ENCODE results near the gene POLR3K.

POLR3K gene

GRCh38 chr16:76535-77272 lies 23.3 kb upstream of the POLR3K start:
- no peak overlapping the region; the same call in 1 of the 2 replicates for H3K27ac ChIP-seq (ENCODE audit: extremely low read depth, low read depth, low read length)
- TF ChIP-seq ZNF473 (tag by site-specific recombination; IDR thresholded peaks at IDR 0.05) (no peak), KLF9 (tag by site-specific recombination; IDR thresholded peaks at IDR 0.05; ENCODE audit: low read depth) (no peak; the same call in 1 of the 2 replicates), SP3 (tag by site-specific recombination; IDR thresholded peaks at IDR 0.05) (peak; percentile 52; the same call in 1 of the 2 replicates), KLF1 (tag by site-specific recombination; IDR thresholded peaks at IDR 0.05) (peak; percentile 89), OSR2 (tag by site-specific recombination; IDR thresholded peaks at IDR 0.05) (peak; percentile 50; the same call in 1 of the 2 replicates), KLF7 (tag by site-specific recombination; IDR thresholded peaks at IDR 0.05; ENCODE audit: borderline replicate concordance) (no peak), ZNF394 (tag by site-specific recombination; IDR thresholded peaks at IDR 0.05; ENCODE audit: borderline replicate concordance) (peak; percentile 30; the same call in 1 of the 2 replicates), IKZF3 (tag by site-specific recombination; IDR thresholded peaks at IDR 0.05) (0 out of 2 replicates have a peak, but pooled peaks have one; percentile 34), ZNF660 (tag by site-specific recombination; IDR thresholded peaks at IDR 0.05) (no peak), SP7 (tag by site-specific recombination; IDR thresholded peaks at IDR 0.05) (peak; percentile 54), ZNF501 (tag by site-specific recombination; IDR thresholded peaks at IDR 0.05) (no peak; the same call in 1 of the 2 replicates), SP2 (tag by site-specific recombination; IDR thresholded peaks at IDR 0.05) (peak; percentile 58), ZNF341 (tag by site-specific recombination; IDR thresholded peaks at IDR 0.05; ENCODE audit: low read depth) (peak; percentile 63), PRDM1 (tag by site-specific recombination; IDR thresholded peaks at IDR 0.05) (no peak), ZFP69B (tag by site-specific recombination; IDR thresholded peaks at IDR 0.05) (peak; percentile 72; the same call in 1 of the 2 replicates), KLF10 (tag by site-specific recombination; IDR thresholded peaks at IDR 0.05) (peak; percentile 79; the same call in 1 of the 2 replicates), GLIS2 (tag by site-specific recombination; IDR thresholded peaks at IDR 0.05) (peak; percentile 59), KLF8 (tag by site-specific recombination; IDR thresholded peaks at IDR 0.05) (peak; percentile 37; the same call in 1 of the 2 replicates), GLIS1 (tag by site-specific recombination; IDR thresholded peaks at IDR 0.05) (peak; percentile 83), ZNF596 (tag by site-specific recombination; IDR thresholded peaks at IDR 0.05) (no peak), ZNF350 (tag by site-specific recombination; IDR thresholded peaks at IDR 0.05) (no peak), ZNF639 (tag by site-specific recombination; IDR thresholded peaks at IDR 0.05) (no peak), ZBTB7A (tag by site-specific recombination; IDR thresholded peaks at IDR 0.05; ENCODE audit: low read depth) (no peak), ZNF629 (tag by site-specific recombination; IDR thresholded peaks at IDR 0.05) (peak; percentile 65), ZEB2 (tag by site-specific recombination; IDR thresholded peaks at IDR 0.05) (peak; percentile 42; the same call in 1 of the 2 replicates), ZNF600 (tag by site-specific recombination; IDR thresholded peaks at IDR 0.05) (peak; percentile 80; the same call in 1 of the 2 replicates)
- TF ChIP-seq, protein P1, sequence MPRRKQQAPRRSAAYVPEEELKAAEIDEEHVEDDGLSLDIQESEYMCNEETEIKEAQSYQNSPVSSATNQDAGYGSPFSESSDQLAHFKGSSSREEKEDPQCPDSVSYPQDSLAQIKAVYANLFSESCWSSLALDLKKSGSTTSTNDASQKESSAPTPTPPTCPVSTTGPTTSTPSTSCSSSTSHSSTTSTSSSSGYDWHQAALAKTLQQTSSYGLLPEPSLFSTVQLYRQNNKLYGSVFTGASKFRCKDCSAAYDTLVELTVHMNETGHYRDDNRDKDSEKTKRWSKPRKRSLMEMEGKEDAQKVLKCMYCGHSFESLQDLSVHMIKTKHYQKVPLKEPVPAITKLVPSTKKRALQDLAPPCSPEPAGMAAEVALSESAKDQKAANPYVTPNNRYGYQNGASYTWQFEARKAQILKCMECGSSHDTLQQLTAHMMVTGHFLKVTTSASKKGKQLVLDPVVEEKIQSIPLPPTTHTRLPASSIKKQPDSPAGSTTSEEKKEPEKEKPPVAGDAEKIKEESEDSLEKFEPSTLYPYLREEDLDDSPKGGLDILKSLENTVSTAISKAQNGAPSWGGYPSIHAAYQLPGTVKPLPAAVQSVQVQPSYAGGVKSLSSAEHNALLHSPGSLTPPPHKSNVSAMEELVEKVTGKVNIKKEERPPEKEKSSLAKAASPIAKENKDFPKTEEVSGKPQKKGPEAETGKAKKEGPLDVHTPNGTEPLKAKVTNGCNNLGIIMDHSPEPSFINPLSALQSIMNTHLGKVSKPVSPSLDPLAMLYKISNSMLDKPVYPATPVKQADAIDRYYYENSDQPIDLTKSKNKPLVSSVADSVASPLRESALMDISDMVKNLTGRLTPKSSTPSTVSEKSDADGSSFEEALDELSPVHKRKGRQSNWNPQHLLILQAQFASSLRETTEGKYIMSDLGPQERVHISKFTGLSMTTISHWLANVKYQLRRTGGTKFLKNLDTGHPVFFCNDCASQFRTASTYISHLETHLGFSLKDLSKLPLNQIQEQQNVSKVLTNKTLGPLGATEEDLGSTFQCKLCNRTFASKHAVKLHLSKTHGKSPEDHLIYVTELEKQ (tag by site-specific recombination; IDR thresholded peaks at IDR 0.05; ENCODE audit: borderline replicate concordance) = no peak
- TF ChIP-seq, protein P2, sequence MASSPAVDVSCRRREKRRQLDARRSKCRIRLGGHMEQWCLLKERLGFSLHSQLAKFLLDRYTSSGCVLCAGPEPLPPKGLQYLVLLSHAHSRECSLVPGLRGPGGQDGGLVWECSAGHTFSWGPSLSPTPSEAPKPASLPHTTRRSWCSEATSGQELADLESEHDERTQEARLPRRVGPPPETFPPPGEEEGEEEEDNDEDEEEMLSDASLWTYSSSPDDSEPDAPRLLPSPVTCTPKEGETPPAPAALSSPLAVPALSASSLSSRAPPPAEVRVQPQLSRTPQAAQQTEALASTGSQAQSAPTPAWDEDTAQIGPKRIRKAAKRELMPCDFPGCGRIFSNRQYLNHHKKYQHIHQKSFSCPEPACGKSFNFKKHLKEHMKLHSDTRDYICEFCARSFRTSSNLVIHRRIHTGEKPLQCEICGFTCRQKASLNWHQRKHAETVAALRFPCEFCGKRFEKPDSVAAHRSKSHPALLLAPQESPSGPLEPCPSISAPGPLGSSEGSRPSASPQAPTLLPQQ (tag by site-specific recombination; IDR thresholded peaks at IDR 0.05) = peak; percentile 55
- TF ChIP-seq, protein P3, sequence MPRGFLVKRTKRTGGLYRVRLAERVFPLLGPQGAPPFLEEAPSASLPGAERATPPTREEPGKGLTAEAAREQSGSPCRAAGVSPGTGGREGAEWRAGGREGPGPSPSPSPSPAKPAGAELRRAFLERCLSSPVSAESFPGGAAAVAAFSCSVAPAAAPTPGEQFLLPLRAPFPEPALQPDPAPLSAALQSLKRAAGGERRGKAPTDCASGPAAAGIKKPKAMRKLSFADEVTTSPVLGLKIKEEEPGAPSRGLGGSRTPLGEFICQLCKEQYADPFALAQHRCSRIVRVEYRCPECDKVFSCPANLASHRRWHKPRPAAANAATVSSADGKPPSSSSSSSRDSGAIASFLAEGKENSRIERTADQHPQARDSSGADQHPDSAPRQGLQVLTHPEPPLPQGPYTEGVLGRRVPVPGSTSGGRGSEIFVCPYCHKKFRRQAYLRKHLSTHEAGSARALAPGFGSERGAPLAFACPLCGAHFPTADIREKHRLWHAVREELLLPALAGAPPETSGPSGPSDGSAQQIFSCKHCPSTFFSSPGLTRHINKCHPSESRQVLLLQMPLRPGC (tag by site-specific recombination; IDR thresholded peaks at IDR 0.05) = 0 out of 2 replicates have a peak, but pooled peaks have one; percentile 32
- TF ChIP-seq, protein P4, sequence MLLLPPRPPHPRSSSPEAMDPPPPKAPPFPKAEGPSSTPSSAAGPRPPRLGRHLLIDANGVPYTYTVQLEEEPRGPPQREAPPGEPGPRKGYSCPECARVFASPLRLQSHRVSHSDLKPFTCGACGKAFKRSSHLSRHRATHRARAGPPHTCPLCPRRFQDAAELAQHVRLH (tag by site-specific recombination; IDR thresholded peaks at IDR 0.05) = no peak

More at GRCh38 chr16:76535-77272, 23.3 kb upstream of the POLR3K start:
- Histone ChIP-seq H3K9me3 (ENCODE audit: control insufficient read depth, insufficient read depth, low read depth, low read length) (no peaks in the 10 kb centered on the region), H3K4me1 (ENCODE audit: control insufficient read depth, insufficient read depth, low read length) (peaks cover 15% of the 10 kb centered on the region), H3K4me3 (ENCODE audit: low read depth, low read length) (no peak overlapping the region), H3K36me3 (ENCODE audit: control insufficient read depth in 2 of 2, insufficient read depth in 1 of 2, low read length in 2 of 2) (peaks cover 0 to 16% of the 10 kb centered on the region in 2 experiments; a peak in 1 of 3 replicates)
- ChIA-PET POLR2A (interaction anchor here (1.3 to 1.4 kb wide), 2 partner anchors 10 to 13 kb away, joined by 3 read pairs; no protein-coding TSS in a partner anchor), CTCF (interaction anchor here (1.2 to 1.3 kb wide), 2 partner anchors 11 to 20 kb away, joined by 6 read pairs; no protein-coding TSS in a partner anchor)

All from HEK293 (cell line).